Large intestine (tissue), 3 donors: ENCODE data around the gene DDX11. TPM values are rescaled to one million over a fixed set of nuclear protein-coding genes. Genes with fewer than 3 reads are reported as not detected.
"Not testable (repeated sequence)": the region's sequence is repeated elsewhere in the genome, so short reads cannot be mapped to it uniquely, and the experiment has no call there.

ENCODE experiments used
- DNase-seq, 2 donors: peaks; one replicate each; pipeline versions ENCODE4 v3.0.0 to v3.0.0-alpha.2; 2013
- H3K27ac ChIP-seq: one replicate; pipeline ENCODE4 v1.5.1; 2013; ENCODE audit warnings: low read length
- H3K27me3 ChIP-seq: 2 replicates; pipeline ENCODE4 v1.6.1; 2013; ENCODE audit warnings: low read length; ENCODE audit not compliant: control insufficient read depth, insufficient read depth
- H3K36me3 ChIP-seq: 2 replicates; pipeline ENCODE4 v1.6.1; 2013; ENCODE audit warnings: low read length; ENCODE audit not compliant: control insufficient read depth, insufficient read depth
- H3K4me1 ChIP-seq: one replicate; pipeline ENCODE4 v1.6.1; 2013; ENCODE audit warnings: low read length; ENCODE audit not compliant: control insufficient read depth, insufficient read depth
- H3K4me3 ChIP-seq: one replicate; pipeline ENCODE4 v1.5.1; 2013; ENCODE audit warnings: low read length
- H3K9me3 ChIP-seq: one replicate; pipeline ENCODE4 v1.6.1; 2013; ENCODE audit warnings: mild to moderate bottlenecking, low read depth, low read length, moderate library complexity; ENCODE audit not compliant: control insufficient read depth
- WGBS: methylation state at CpG from one replicate; pipeline ENCODE4 v1.1.5; 2013; ENCODE audit warnings: low lambda C conversion rate; ENCODE audit not compliant: insufficient coverage; 5-methylcytosine and 5-hydroxymethylcytosine counted together
- polyA plus RNA-seq: library from polyadenylated mRNA; unstranded; fragments of 120-200 nt; gene quantifications from one replicate; pipeline ENCODE4 v1.2.1, GENCODE V29; 2013

The DDX11 gene
- polyA plus RNA-seq, 1 donor = 22.9 TPM

DNA sequence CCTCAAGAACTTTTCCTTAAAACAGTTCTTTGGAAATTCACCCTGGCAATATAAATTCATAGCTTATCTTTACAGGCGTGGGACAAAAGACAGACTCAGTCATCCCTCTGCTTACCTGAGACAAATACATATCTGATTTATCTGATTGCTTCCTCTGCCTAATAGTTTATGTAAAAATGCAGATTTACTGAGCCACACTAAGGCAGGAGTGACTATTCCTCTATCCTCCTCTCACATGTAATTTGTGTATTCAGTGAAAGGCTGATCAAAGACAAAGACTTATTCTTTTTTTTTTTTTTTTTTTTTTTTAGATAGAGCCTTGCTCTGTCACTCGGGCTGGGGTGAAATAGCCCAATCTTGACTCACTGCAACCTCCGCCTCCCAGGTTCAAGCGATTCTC is 77.1 kb downstream of the DDX11 start:
- not testable (repeated sequence) for DNase-seq, H3K4me3 ChIP-seq, H3K27me3 ChIP-seq, H3K9me3 ChIP-seq, H3K27ac ChIP-seq, H3K4me1 ChIP-seq, H3K36me3 ChIP-seq
- no CpG with 5 or more reads among the region's 4 CpGs for WGBS

Other genes starting within 250 kb of the DDX11 start
- 8.4 TPM for gene TSPAN11, start 147.1 kb upstream of the DDX11 start, polyA plus RNA-seq